SK-N-SH treated with all-trans-retinoic acid at 6 μM for 48 hours (cell line): ENCODE results near the gene NOL8.

Experiments used
- ATAC-seq: fragments of 200-7000 bp; cut with Tn5 transposase; 3 replicates; pipeline ENCODE4 v1.9.1; 2020; ENCODE audit warnings: mild to moderate bottlenecking, moderate library complexity
- BACH2 ChIP-seq: fragments of 250-450 bp; sonication (Bioruptor Pico); IDR thresholded peaks from 2 replicates; pipeline ENCODE4 v1.9.0; 2021; ENCODE audit warnings: mild to moderate bottlenecking, borderline replicate concordance
- CREB5 ChIP-seq: fragments of 250-450 bp; sonication (Bioruptor Pico); IDR thresholded peaks from 2 replicates; pipeline ENCODE4 v1.5.1; 2020; ENCODE audit warnings: low read depth, mild to moderate bottlenecking, moderate library complexity
- CSDC2 ChIP-seq: fragments of 250-450 bp; sonication (Bioruptor Pico); IDR thresholded peaks from 2 replicates; pipeline ENCODE4 v1.5.0; 2020; ENCODE audit warnings: mild to moderate bottlenecking, moderate library complexity
- ESRRG ChIP-seq: fragments of 250-450 bp; sonication (Bioruptor Pico); IDR thresholded peaks from 2 replicates; pipeline ENCODE4 v1.6.1; 2021; ENCODE audit warnings: mild to moderate bottlenecking
- GLIS3 ChIP-seq: fragments of 250-450 bp; sonication (Bioruptor Pico); IDR thresholded peaks from 2 replicates; pipeline ENCODE4 v1.5.0; 2020; ENCODE audit warnings: mild to moderate bottlenecking, moderate library complexity
- ISL1 ChIP-seq: fragments of 250-450 bp; sonication (Bioruptor Pico); IDR thresholded peaks from 2 replicates; pipeline ENCODE4 v2.1.2; 2022; ENCODE audit warnings: mild to moderate bottlenecking, moderate library complexity
- OSR1 ChIP-seq: fragments of 250-450 bp; sonication (Bioruptor Pico); IDR thresholded peaks from 2 replicates; pipeline ENCODE4 v1.8.0; 2022; ENCODE audit warnings: moderate library complexity, mild to moderate bottlenecking, inconsistent platforms
- PPARA ChIP-seq: fragments of 250-450 bp; sonication (Bioruptor Pico); IDR thresholded peaks from 2 replicates; pipeline ENCODE4 v1.5.0; 2020; ENCODE audit warnings: mild to moderate bottlenecking, borderline replicate concordance
- RARB ChIP-seq: fragments of 250-450 bp; sonication (Bioruptor Pico); IDR thresholded peaks from 2 replicates; pipeline ENCODE4 v1.8.0; 2021; ENCODE audit warnings: mild to moderate bottlenecking, moderate library complexity
- SNAI2 ChIP-seq: fragments of 250-450 bp; sonication (Bioruptor Pico); IDR thresholded peaks from 2 replicates; pipeline ENCODE4 v1.5.0; 2020; ENCODE audit warnings: mild to moderate bottlenecking, moderate library complexity
- TOX ChIP-seq: fragments of 250-450 bp; sonication (Bioruptor Pico); IDR thresholded peaks from 2 replicates; pipeline ENCODE4 v1.8.0; 2021; ENCODE audit warnings: mild to moderate bottlenecking, moderate library complexity, borderline replicate concordance
- ZC3H10 ChIP-seq: fragments of 250-450 bp; sonication (Bioruptor Pico); IDR thresholded peaks from 2 replicates; pipeline ENCODE4 v1.5.1; 2021; ENCODE audit warnings: mild to moderate bottlenecking, moderate library complexity
- ZFP3 ChIP-seq: fragments of 250-450 bp; sonication (Bioruptor Pico); IDR thresholded peaks from 2 replicates; pipeline ENCODE4 v1.5.0; 2020; ENCODE audit warnings: mild to moderate bottlenecking, moderate library complexity
- ZFP30 ChIP-seq: fragments of 450-650 bp; formaldehyde crosslinking; IDR thresholded peaks from 2 replicates; pipeline ENCODE4 v1.5.0; 2022; ENCODE audit warnings: mild to moderate bottlenecking, moderate library complexity
- ZNF8 ChIP-seq: fragments of 450-650 bp; formaldehyde crosslinking; IDR thresholded peaks from 2 replicates; pipeline ENCODE4 v1.5.0; 2020; ENCODE audit warnings: mild to moderate bottlenecking, moderate library complexity
- TF ChIP-seq, protein P1 (sequence below): fragments of 250-450 bp; sonication (Bioruptor Pico); IDR thresholded peaks from 2 replicates; pipeline ENCODE4 v1.8.0; 2020; ENCODE audit warnings: mild to moderate bottlenecking, moderate library complexity, borderline replicate concordance
- TF ChIP-seq, protein P2 (sequence below): fragments of 250-450 bp; sonication (Bioruptor Pico); IDR thresholded peaks from 2 replicates; pipeline ENCODE4 v1.5.0; 2020; ENCODE audit warnings: mild to moderate bottlenecking, moderate library complexity
- TF ChIP-seq, protein P3 (sequence below): fragments of 250-450 bp; sonication (Bioruptor Pico); IDR thresholded peaks from 2 replicates; pipeline ENCODE4 v1.8.0; 2021; ENCODE audit warnings: low read depth, mild to moderate bottlenecking, moderate library complexity, borderline replicate concordance
- TF ChIP-seq, protein P4 (sequence below): fragments of 250-450 bp; sonication (Bioruptor Pico); IDR thresholded peaks from 2 replicates; pipeline ENCODE4 v1.5.1; 2021; ENCODE audit warnings: mild to moderate bottlenecking, moderate library complexity

Gene NOL8

GRCh38 chr9:92266486-92266885 lies 58.7 kb downstream of the NOL8 start:
- TF ChIP-seq ESRRG (CRISPR knock-in tag) = no peak
- TF ChIP-seq ZFP30 = no peak
- TF ChIP-seq PPARA (CRISPR knock-in tag) = no peak
- TF ChIP-seq ZNF8 (CRISPR knock-in tag) = no peak
- TF ChIP-seq, protein P1, sequence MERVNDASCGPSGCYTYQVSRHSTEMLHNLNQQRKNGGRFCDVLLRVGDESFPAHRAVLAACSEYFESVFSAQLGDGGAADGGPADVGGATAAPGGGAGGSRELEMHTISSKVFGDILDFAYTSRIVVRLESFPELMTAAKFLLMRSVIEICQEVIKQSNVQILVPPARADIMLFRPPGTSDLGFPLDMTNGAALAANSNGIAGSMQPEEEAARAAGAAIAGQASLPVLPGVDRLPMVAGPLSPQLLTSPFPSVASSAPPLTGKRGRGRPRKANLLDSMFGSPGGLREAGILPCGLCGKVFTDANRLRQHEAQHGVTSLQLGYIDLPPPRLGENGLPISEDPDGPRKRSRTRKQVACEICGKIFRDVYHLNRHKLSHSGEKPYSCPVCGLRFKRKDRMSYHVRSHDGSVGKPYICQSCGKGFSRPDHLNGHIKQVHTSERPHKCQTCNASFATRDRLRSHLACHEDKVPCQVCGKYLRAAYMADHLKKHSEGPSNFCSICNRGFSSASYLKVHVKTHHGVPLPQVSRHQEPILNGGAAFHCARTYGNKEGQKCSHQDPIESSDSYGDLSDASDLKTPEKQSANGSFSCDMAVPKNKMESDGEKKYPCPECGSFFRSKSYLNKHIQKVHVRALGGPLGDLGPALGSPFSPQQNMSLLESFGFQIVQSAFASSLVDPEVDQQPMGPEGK = no peak
- TF ChIP-seq ZFP3 (CRISPR knock-in tag) = no peak
- TF ChIP-seq SNAI2 = no peak
- no peak for ATAC-seq

DNA sequence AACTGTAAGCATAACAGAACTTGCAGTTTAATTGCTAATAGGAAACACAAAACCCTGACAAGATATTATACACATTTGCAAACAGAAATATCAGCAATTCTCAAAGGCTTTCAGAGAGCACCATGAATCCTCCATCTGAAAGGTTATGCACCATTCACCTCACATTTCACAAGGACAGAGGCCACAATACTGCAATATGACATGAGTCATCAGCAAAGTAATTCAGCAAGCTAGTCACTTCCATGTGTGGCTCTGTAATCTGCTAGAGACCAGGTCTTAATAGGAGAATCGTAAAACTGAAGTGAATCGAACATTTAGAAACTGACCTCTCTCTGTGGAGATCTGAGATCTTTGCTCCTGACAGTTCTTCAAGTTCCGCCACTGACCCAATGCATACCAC lies 60.0 kb downstream of the NOL8 start:
- no peak for TF ChIP-seq RARB (CRISPR knock-in tag)
- ATAC-seq = no peak

DNA sequence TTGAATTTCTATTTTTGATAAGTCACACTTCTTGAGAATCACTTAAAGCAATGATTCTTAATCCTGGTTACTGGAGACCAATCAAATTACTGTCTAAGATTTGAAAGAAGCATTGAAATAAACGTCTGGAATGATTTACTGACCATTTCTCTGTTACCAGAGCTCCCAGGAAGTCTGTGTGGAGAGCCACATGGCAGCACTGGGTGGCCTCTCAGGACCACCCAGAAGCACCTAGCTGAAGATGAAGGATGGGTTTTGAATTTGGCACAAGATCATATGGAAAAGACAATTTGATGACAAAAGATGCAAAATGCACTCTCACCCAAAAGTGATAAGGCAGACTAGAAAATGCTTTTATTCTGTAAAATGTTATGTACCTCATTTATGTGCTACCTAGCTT lies 62.0 kb downstream of the NOL8 start:
- no peak for ATAC-seq
- TF ChIP-seq, protein P2, sequence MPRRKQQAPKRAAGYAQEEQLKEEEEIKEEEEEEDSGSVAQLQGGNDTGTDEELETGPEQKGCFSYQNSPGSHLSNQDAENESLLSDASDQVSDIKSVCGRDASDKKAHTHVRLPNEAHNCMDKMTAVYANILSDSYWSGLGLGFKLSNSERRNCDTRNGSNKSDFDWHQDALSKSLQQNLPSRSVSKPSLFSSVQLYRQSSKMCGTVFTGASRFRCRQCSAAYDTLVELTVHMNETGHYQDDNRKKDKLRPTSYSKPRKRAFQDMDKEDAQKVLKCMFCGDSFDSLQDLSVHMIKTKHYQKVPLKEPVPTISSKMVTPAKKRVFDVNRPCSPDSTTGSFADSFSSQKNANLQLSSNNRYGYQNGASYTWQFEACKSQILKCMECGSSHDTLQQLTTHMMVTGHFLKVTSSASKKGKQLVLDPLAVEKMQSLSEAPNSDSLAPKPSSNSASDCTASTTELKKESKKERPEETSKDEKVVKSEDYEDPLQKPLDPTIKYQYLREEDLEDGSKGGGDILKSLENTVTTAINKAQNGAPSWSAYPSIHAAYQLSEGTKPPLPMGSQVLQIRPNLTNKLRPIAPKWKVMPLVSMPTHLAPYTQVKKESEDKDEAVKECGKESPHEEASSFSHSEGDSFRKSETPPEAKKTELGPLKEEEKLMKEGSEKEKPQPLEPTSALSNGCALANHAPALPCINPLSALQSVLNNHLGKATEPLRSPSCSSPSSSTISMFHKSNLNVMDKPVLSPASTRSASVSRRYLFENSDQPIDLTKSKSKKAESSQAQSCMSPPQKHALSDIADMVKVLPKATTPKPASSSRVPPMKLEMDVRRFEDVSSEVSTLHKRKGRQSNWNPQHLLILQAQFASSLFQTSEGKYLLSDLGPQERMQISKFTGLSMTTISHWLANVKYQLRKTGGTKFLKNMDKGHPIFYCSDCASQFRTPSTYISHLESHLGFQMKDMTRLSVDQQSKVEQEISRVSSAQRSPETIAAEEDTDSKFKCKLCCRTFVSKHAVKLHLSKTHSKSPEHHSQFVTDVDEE (CRISPR knock-in tag) = no peak
- TF ChIP-seq PPARA (CRISPR knock-in tag) (no peak), ZC3H10 (CRISPR knock-in tag) (no peak)
- TF ChIP-seq, protein P3, sequence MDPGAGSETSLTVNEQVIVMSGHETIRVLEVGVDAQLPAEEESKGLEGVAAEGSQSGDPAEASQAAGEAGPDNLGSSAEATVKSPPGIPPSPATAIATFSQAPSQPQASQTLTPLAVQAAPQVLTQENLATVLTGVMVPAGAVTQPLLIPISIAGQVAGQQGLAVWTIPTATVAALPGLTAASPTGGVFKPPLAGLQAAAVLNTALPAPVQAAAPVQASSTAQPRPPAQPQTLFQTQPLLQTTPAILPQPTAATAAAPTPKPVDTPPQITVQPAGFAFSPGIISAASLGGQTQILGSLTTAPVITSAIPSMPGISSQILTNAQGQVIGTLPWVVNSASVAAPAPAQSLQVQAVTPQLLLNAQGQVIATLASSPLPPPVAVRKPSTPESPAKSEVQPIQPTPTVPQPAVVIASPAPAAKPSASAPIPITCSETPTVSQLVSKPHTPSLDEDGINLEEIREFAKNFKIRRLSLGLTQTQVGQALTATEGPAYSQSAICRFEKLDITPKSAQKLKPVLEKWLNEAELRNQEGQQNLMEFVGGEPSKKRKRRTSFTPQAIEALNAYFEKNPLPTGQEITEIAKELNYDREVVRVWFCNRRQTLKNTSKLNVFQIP (CRISPR knock-in tag) = no peak

- TF ChIP-seq CREB5 (no peak), ISL1 (no peak), BACH2 (CRISPR knock-in tag) (no peak), ZFP3 (CRISPR knock-in tag) (no peak), ZNF8 (CRISPR knock-in tag) (no peak)
- TF ChIP-seq, protein P2 (CRISPR knock-in tag) = no peak
- ATAC-seq = no peak
Observed at GRCh38 chr9:92257327-92257726, 67.8 kb downstream of the NOL8 start.

GRCh38 chr9:92254381-92255337 lies 70.5 kb downstream of the NOL8 start:
- no peak for ATAC-seq
- TF ChIP-seq SNAI2 (no peak), TOX (CRISPR knock-in tag) (no peak), OSR1 (no peak), ZNF8 (CRISPR knock-in tag) (no peak), CREB5 (no peak), GLIS3 (CRISPR knock-in tag) (no peak), CSDC2 (CRISPR knock-in tag) (no peak)
- TF ChIP-seq, protein P4, sequence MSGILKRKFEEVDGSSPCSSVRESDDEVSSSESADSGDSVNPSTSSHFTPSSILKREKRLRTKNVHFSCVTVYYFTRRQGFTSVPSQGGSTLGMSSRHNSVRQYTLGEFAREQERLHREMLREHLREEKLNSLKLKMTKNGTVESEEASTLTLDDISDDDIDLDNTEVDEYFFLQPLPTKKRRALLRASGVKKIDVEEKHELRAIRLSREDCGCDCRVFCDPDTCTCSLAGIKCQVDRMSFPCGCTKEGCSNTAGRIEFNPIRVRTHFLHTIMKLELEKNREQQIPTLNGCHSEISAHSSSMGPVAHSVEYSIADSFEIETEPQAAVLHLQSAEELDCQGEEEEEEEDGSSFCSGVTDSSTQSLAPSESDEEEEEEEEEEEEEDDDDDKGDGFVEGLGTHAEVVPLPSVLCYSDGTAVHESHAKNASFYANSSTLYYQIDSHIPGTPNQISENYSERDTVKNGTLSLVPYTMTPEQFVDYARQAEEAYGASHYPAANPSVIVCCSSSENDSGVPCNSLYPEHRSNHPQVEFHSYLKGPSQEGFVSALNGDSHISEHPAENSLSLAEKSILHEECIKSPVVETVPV = no peak
